GM06990 (cell line): Measurements from ENCODE around the gene PRRC2B.

Experiments used
- DNase-seq: peaks from one replicate; pipeline ENCODE4 v3.0.0-alpha.2; 2011; ENCODE audit not compliant: insufficient read length; ENCODE audit errors: extremely low read depth
- H3K27me3 ChIP-seq: replicated peaks from 2 replicates; pipeline ENCODE4 v1.6.0; 2011; ENCODE audit warnings: low read length; ENCODE audit not compliant: control insufficient read depth, insufficient read depth
- H3K36me3 ChIP-seq: 2 replicates; pipeline ENCODE4 v1.5.1; 2011; ENCODE audit warnings: low read length; ENCODE audit not compliant: control insufficient read depth, insufficient read depth
- H3K4me3 ChIP-seq: replicated peaks from 2 replicates; pipeline ENCODE4 v1.5.1; 2011; ENCODE audit warnings: low read depth, mild to moderate bottlenecking, control low read depth, low read length
- TF ChIP-seq, protein P1 (sequence below): IDR thresholded peaks from 2 replicates; pipeline ENCODE4 v1.5.1; 2011; ENCODE audit warnings: low read length, control low read depth, mild to moderate bottlenecking, inconsistent platforms; ENCODE audit not compliant: insufficient read depth, poor library complexity, severe bottlenecking

Gene PRRC2B

GRCh38 chr9:131502781-131503625, 109.1 kb downstream of the PRRC2B start, which contains the start of gene POMT1:
Gene POMT1, plus strand, starts transcription at chr9:131502918. Its CDS starts 1,301 bp downstream, at chr9:131504219.
- Histone ChIP-seq H3K27me3 (no peaks in the 10 kb centered on the region), H3K36me3 (peaks cover 11% of the 10 kb centered on the region), H3K4me3 (peak within 1 kb of the TSS; percentile 90)
- TF ChIP-seq, protein P1, sequence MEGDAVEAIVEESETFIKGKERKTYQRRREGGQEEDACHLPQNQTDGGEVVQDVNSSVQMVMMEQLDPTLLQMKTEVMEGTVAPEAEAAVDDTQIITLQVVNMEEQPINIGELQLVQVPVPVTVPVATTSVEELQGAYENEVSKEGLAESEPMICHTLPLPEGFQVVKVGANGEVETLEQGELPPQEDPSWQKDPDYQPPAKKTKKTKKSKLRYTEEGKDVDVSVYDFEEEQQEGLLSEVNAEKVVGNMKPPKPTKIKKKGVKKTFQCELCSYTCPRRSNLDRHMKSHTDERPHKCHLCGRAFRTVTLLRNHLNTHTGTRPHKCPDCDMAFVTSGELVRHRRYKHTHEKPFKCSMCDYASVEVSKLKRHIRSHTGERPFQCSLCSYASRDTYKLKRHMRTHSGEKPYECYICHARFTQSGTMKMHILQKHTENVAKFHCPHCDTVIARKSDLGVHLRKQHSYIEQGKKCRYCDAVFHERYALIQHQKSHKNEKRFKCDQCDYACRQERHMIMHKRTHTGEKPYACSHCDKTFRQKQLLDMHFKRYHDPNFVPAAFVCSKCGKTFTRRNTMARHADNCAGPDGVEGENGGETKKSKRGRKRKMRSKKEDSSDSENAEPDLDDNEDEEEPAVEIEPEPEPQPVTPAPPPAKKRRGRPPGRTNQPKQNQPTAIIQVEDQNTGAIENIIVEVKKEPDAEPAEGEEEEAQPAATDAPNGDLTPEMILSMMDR = no peak
- DNase-seq = peak; percentile 91

DNA sequence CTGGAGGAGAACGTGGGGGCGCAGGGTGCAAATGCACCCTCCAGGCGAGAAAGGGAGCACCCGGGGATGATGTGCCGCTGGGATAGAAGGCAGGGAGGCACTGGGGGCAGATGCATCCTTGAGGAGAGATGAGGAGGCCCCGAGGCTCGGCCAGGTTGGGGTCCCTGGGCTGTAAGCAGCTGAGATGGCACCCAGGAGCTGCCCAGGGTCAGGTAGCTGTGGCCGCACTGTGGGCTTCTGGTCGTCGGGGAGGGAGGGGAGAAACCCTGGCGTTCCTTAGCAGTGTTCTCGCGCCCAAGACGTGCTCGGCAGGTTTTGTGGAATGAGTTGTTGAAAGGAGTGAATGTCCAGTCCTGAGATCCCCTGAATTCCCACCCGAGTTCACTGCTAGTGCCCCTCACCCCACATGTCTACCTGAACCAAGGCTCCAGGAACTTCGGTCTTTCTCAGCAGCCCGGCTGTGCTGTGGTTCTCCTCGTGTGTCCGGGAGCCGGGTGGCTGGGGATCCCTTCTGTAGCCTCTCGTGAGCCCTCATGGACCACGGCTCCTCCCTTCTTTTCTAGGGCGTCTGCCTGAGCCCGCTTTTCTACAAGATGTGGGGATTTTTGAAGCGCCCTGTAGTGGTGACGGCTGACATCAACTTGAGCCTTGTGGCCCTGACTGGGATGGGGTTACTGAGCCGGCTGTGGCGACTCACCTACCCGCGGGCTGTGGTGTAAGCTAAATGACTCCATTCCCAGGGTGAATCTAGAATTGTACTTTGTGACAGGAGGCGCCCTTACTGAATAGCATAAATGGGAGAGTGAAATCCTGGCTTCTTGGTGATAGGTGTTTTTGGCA, 110.0 kb downstream of the PRRC2B start:
- H3K27me3 ChIP-seq = no peaks in the 10 kb centered on the region
- peaks cover 5% of the 10 kb centered on the region for H3K36me3 ChIP-seq
- TF ChIP-seq, protein P1 = peak; percentile 22
- peak; percentile 33 for DNase-seq
- peak overlapping the region; percentile 90 for H3K4me3 ChIP-seq

DNA sequence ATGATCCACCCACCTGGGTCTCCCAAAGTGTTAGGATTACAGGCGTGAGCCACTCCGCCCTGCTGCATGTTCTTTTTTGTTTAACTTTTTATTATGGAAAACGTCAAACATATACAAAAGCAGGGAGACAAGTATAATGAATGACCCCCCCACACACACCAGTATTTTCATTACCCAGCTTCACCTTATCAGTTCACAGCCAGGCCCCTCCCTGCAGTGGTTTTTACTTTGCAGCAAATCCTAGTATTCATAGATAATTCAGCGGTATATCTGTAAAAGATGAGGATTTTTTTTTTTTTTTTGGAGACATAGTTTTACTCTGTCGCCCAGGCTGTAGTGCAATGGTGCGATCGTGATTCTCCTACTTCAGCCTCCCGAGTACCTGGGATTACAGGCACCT, 111.1 kb downstream of the PRRC2B start:
- Histone ChIP-seq H3K27me3 (no peaks in the 10 kb centered on the region), H3K36me3 (peaks cover 6% of the 10 kb centered on the region), H3K4me3 (no peak overlapping the region)
- DNase-seq = no peak
- TF ChIP-seq, protein P1 = no peak

DNA sequence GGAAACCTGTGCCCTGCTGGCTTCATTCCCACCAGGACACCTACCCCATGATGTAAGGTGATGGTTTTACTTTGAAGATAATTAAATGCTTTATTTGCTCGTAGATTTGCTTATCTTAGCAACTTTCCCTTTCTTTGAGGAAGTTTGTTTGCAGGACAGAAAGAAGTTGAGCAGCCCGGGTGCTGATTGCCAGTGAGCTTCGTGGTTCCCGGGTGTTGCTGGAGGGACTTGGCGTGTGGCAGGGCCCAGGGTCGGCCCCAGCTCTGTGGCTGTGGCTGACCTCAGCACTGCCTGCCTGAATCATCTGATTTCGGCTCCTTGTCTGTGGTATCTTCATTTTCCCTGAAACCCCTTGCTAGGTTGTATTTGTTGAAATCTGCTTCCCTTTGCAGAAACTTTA, 117.5 kb downstream of the PRRC2B start:
- Histone ChIP-seq H3K36me3 (peaks cover 15% of the 10 kb centered on the region), H3K27me3 (no peaks in the 10 kb centered on the region), H3K4me3 (no peak overlapping the region)
- no peak for DNase-seq
- TF ChIP-seq, protein P1 = no peak

DNA sequence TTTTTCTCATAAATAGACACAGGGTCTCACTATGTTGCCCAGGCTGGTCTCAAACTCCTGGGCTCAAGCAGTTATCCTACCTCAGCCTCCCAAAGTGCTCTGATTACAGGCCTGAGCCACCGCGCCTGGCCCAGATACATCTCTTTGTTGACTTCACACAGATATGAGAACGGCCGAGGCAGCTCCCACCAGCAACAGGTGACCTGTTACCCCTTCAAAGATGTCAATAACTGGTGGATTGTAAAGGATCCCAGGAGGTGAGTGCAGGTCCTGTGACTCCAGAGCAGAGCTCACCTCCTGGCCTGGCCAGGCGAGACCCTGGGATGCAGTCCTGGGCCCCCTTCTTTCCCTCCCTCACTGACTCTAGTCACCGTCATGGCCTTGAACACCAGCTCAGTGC, 118.0 kb downstream of the PRRC2B start:
- Histone ChIP-seq H3K27me3 (no peaks in the 10 kb centered on the region), H3K4me3 (no peak overlapping the region), H3K36me3 (peaks cover 18% of the 10 kb centered on the region)
- DNase-seq = no peak
- TF ChIP-seq, protein P1 = no peak
